H9 (cell line): ENCODE measurements around the gene KLF16. TPM values are rescaled to one million over a fixed set of nuclear protein-coding genes. Genes with fewer than 3 reads are reported as not detected.

Source experiments
- DNase-seq: peaks from one replicate; pipeline ENCODE4 v3.0.0-alpha.2; 2017
- H2AFZ ChIP-seq: one replicate; pipeline ENCODE4 v1.6.1; 2013; ENCODE audit warnings: mild to moderate bottlenecking, low read length, control low read depth, moderate library complexity
- H2AK5ac ChIP-seq: 2 replicates; pipeline ENCODE4 v1.6.1; 2013; ENCODE audit warnings: low read length, control low read depth, mixed read lengths; ENCODE audit not compliant: insufficient read length
- H2BK120ac ChIP-seq: one replicate; pipeline ENCODE4 v1.6.1; 2013; ENCODE audit warnings: low read depth, mild to moderate bottlenecking, low read length, control low read depth, inconsistent platforms; ENCODE audit not compliant: poor library complexity, severe bottlenecking
- H2BK12ac ChIP-seq: 2 replicates; pipeline ENCODE4 v1.6.1; 2013; ENCODE audit warnings: low read length, control low read depth, mixed read lengths, low read depth; ENCODE audit not compliant: insufficient read length
- H2BK15ac ChIP-seq: 2 replicates; pipeline ENCODE4 v1.6.1; 2013; ENCODE audit warnings: low read depth, low read length, control low read depth
- H2BK20ac ChIP-seq: one replicate; pipeline ENCODE4 v1.6.1; 2013; ENCODE audit warnings: low read depth, mild to moderate bottlenecking, low read length, control low read depth, inconsistent platforms; ENCODE audit not compliant: poor library complexity, severe bottlenecking
- H2BK5ac ChIP-seq: 2 replicates; pipeline ENCODE4 v1.6.1; 2013; ENCODE audit warnings: low read length, control low read depth, mixed read lengths; ENCODE audit not compliant: insufficient read length
- H3K14ac ChIP-seq: 2 replicates; pipeline ENCODE4 v1.6.1; 2013; ENCODE audit warnings: low read length, control low read depth; ENCODE audit not compliant: insufficient read depth
- H3K18ac ChIP-seq: 2 replicates; pipeline ENCODE4 v1.6.1; 2013; ENCODE audit warnings: low read depth, mild to moderate bottlenecking, mixed read lengths, low read length, control low read depth; ENCODE audit not compliant: insufficient read length
- H3K23ac ChIP-seq: 2 replicates; pipeline ENCODE4 v1.6.1; 2013; ENCODE audit warnings: low read length, control low read depth, mixed read lengths, low read depth; ENCODE audit not compliant: insufficient read length
- H3K23me2 ChIP-seq: 2 replicates; pipeline ENCODE4 v1.6.1; 2013; ENCODE audit warnings: low read depth, mild to moderate bottlenecking, mixed read lengths, low read length, control low read depth; ENCODE audit not compliant: insufficient read length, poor library complexity, severe bottlenecking
- H3K27ac ChIP-seq: 2 replicates; pipeline ENCODE4 v1.5.1; 2013; ENCODE audit warnings: low read length, control low read depth, mixed read lengths, low read depth; ENCODE audit not compliant: insufficient read length
- H3K27me3 ChIP-seq: 2 replicates; pipeline ENCODE4 v1.6.1; 2013; ENCODE audit warnings: low read length, control low read depth, inconsistent platforms; ENCODE audit not compliant: insufficient read depth
- H3K4ac ChIP-seq: 2 replicates; pipeline ENCODE4 v1.6.1; 2013; ENCODE audit warnings: low read depth, mild to moderate bottlenecking, control low read depth, inconsistent platforms, low read length, moderate library complexity
- H3K4me1 ChIP-seq: 2 replicates; pipeline ENCODE4 v1.6.1; 2013; ENCODE audit warnings: low read length, control low read depth, inconsistent platforms; ENCODE audit not compliant: insufficient read depth
- H3K4me2 ChIP-seq: 2 replicates; pipeline ENCODE4 v1.6.1; 2013; ENCODE audit warnings: low read length, control low read depth, mixed read lengths; ENCODE audit not compliant: insufficient read length, insufficient read depth
- H3K56ac ChIP-seq: 2 replicates; pipeline ENCODE4 v1.6.1; 2013; ENCODE audit warnings: low read depth, mild to moderate bottlenecking, mixed read lengths, low read length, control low read depth; ENCODE audit not compliant: insufficient read length
- H3K79me1 ChIP-seq: 2 replicates; pipeline ENCODE4 v1.6.1; 2013; ENCODE audit warnings: low read depth, mild to moderate bottlenecking, moderate library complexity, low read length, control low read depth, inconsistent platforms; ENCODE audit not compliant: insufficient read depth, poor library complexity, severe bottlenecking
- H3K79me2 ChIP-seq: 2 replicates; pipeline ENCODE4 v1.6.1; 2013; ENCODE audit warnings: low read length, control low read depth, inconsistent platforms; ENCODE audit not compliant: insufficient read depth
- H3K9ac ChIP-seq: 2 replicates; pipeline ENCODE4 v1.6.1; 2013; ENCODE audit warnings: low read length, control low read depth, mixed read lengths; ENCODE audit not compliant: insufficient read length; ENCODE audit errors: extremely low read depth
- H3K9me3 ChIP-seq: one replicate; pipeline ENCODE4 v1.6.1; 2013; ENCODE audit warnings: low read depth, low read length, inconsistent platforms; ENCODE audit not compliant: control insufficient read depth
- H3T11ph ChIP-seq: one replicate; pipeline ENCODE4 v1.6.1; 2013; ENCODE audit warnings: mild to moderate bottlenecking, low read length, control low read depth, inconsistent platforms
- H4K20me1 ChIP-seq: one replicate; pipeline ENCODE4 v1.6.1; 2013; ENCODE audit not compliant: control insufficient read depth, insufficient read length, insufficient read depth
- H4K5ac ChIP-seq: 2 replicates; pipeline ENCODE4 v1.6.1; 2013; ENCODE audit warnings: low read depth, mild to moderate bottlenecking, mixed read lengths, low read length, control low read depth; ENCODE audit not compliant: insufficient read length
- H4K8ac ChIP-seq: replicated peaks from 2 replicates; pipeline ENCODE4 v1.6.1; 2013; ENCODE audit warnings: low read length, control low read depth, mixed read lengths, low read depth; ENCODE audit not compliant: insufficient read length
- H4K91ac ChIP-seq: 2 replicates; pipeline ENCODE4 v1.6.1; 2013; ENCODE audit warnings: low read depth, mild to moderate bottlenecking, moderate library complexity, mixed read lengths, low read length, control low read depth; ENCODE audit not compliant: insufficient read length
- H3K27ac Mint-ChIP-seq, 3 experiments: 2 replicates in 2 of 3; 3 replicates in 1 of 3; pipeline ENCODE4 v1.8.0; 2020 to 2021; ENCODE audit warnings: mixed read lengths in 3 of 3, mild to moderate bottlenecking in 1 of 3, moderate library complexity in 1 of 3
- H3K27me3 Mint-ChIP-seq: 2 replicates; pipeline ENCODE4 v1.8.0; 2021; ENCODE audit warnings: low read depth, mild to moderate bottlenecking, moderate library complexity, mixed read lengths
- H3K36me3 Mint-ChIP-seq, 3 experiments: 2 replicates in 2 of 3; 3 replicates in 1 of 3; pipeline ENCODE4 v1.8.0; 2020 to 2021; ENCODE audit warnings: low read depth in 3 of 3, mixed read lengths in 3 of 3; ENCODE audit not compliant: insufficient read depth in 1 of 3
- H3K4me1 Mint-ChIP-seq, 2 experiments: 2 replicates each; pipeline ENCODE4 v1.8.0; 2020; ENCODE audit warnings: mixed read lengths in 2 of 2
- H3K4me3 Mint-ChIP-seq, 2 experiments: 2 replicates in 1 of 2; 3 replicates in 1 of 2; pipeline ENCODE4 v1.8.0; 2020 to 2021; ENCODE audit warnings: mild to moderate bottlenecking in 2 of 2, mixed read lengths in 2 of 2, moderate library complexity in 1 of 2
- H3K9me3 Mint-ChIP-seq, 2 experiments: 2 replicates in 1 of 2; 3 replicates in 1 of 2; pipeline ENCODE4 v1.8.0; 2020; ENCODE audit warnings: mild to moderate bottlenecking in 2 of 2, mixed read lengths in 2 of 2, moderate library complexity in 1 of 2
- WGBS: extraction: QIAGEN DNeasy Blood & Tissue Kit; methylation state at CpG from one replicate; pipeline ENCODE4 v1.1.7; 2013; ENCODE audit warnings: missing lambda C conversion rate, low lambda C conversion rate, mixed read lengths; ENCODE audit not compliant: insufficient read length; ENCODE audit errors: extremely low coverage; 5-methylcytosine and 5-hydroxymethylcytosine counted together
- total RNA-seq: library from RNA; stranded (reverse); gene quantifications from 2 replicates; pipeline ENCODE4 v1.2.1, GENCODE V29; 2021
- TF ChIP-seq, protein P1 (sequence below): fragments of 200-600 bp; sonication (generic); conservative IDR thresholded peaks from 3 replicates; pipeline ENCODE4 v1.8.0; 2021; ENCODE audit warnings: antibody characterized with exemption, mild to moderate bottlenecking

KLF16 gene
- total RNA-seq, 1 experiment from 2014 or later, result 66.8 TPM

DNA sequence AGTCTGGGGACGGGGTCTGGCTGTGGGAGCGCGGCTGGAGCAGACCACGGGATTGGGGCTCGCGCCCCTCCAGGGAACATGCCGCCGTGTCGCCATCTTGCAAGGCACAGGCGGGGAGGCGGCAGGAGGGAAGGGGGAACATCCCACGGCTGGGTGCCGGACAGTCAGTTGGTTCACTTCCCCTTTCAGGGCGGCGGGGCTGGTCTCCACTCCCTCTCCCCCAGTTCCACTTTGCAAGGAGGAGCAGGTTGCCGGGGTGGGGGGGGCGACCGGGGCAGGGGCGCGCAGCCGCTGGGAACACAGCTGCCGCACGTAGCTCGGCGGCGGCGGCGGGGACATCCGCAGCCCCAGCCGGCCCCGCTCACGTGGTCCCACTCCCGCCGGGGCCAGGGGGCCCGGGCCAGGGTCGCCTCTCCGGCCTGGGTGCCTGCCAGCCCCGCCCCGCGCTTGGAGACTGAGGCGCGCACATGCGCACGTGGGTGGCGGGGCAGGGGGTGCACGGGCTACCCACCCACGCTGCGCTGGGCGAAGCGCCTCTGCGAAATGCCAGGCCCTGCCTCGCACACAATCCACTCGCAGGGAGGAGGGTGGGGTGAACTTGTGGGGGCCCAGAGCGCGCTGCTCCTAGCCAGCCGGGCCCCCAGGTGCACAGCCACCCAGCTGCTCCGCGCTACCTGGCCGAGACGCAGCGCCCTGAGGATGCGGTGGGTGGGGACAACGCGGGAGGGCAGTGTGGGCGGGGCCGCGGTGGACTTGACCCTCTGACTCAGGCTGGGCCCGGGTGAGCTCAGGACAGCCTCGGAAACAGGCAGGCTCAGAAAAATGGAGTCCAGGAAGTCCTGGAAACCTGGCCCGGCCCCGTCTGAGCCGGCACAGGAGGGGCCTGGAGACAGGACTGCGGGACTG is 6.4 kb downstream of the KLF16 start:
- WGBS, result no CpG with 5 or more reads among the region's 73 CpGs
- DNase-seq, result peak; percentile 85
- no peak overlapping the region for H2AFZ ChIP-seq

More for the DNA sequence above, 6.4 kb downstream of the KLF16 start:
- Histone ChIP-seq H3K23ac (no peak overlapping the region), H4K91ac (no peak overlapping the region), H3K27me3 (no peaks in the 10 kb centered on the region; the same call in 1 of the 2 replicates), H3K14ac (peak overlapping the region; percentile 76; the same call in 1 of the 2 replicates), H4K8ac (no peak overlapping the region), H2BK15ac (no peak overlapping the region), H3K4me2 (peak overlapping the region; percentile 35), H4K5ac (no peak overlapping the region), H2BK12ac (no peak overlapping the region), H3K4ac (no peak overlapping the region), H3K23me2 (peaks cover 16% of the 10 kb centered on the region), H2BK5ac (no peak overlapping the region), H4K20me1 (no peaks in the 10 kb centered on the region), H3K79me1 (peaks cover 14% of the 10 kb centered on the region), H3K27ac (no peak overlapping the region), H3K56ac (no peak overlapping the region), H2BK120ac (no peak overlapping the region), H3K4me1 (peaks cover 7% of the 10 kb centered on the region; the same call in 1 of the 2 replicates), H3T11ph (no peak overlapping the region), H3K9me3 (no peaks in the 10 kb centered on the region), H3K9ac (no peak overlapping the region), H2BK20ac (no peak overlapping the region), H3K18ac (no peak overlapping the region), H2AK5ac (no peak overlapping the region), H3K79me2 (peaks cover 34% of the 10 kb centered on the region; the same call in 1 of the 2 replicates)
- TF ChIP-seq, protein P1, sequence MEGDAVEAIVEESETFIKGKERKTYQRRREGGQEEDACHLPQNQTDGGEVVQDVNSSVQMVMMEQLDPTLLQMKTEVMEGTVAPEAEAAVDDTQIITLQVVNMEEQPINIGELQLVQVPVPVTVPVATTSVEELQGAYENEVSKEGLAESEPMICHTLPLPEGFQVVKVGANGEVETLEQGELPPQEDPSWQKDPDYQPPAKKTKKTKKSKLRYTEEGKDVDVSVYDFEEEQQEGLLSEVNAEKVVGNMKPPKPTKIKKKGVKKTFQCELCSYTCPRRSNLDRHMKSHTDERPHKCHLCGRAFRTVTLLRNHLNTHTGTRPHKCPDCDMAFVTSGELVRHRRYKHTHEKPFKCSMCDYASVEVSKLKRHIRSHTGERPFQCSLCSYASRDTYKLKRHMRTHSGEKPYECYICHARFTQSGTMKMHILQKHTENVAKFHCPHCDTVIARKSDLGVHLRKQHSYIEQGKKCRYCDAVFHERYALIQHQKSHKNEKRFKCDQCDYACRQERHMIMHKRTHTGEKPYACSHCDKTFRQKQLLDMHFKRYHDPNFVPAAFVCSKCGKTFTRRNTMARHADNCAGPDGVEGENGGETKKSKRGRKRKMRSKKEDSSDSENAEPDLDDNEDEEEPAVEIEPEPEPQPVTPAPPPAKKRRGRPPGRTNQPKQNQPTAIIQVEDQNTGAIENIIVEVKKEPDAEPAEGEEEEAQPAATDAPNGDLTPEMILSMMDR, result no peak
- Mint-ChIP-seq H3K27ac (no peak overlapping the region), H3K4me3 (peak overlapping the region; percentile 40 to 62; a peak in 4 of 5 replicates), H3K27me3 (peaks cover 6% of the 10 kb centered on the region), H3K36me3 (peaks cover 0 to 4% (median 0%) of the 10 kb centered on the region in 3 experiments; a peak in 2 of 7 replicates), H3K4me1 (peaks cover 43 to 76% of the 10 kb centered on the region in 2 experiments), H3K9me3 (no peaks in the 10 kb centered on the region; a peak in 1 of 5 replicates)
